HepG2 (cell line): ENCODE measurements around the gene USP7. TPM values are rescaled to one million over a fixed set of nuclear protein-coding genes. Genes with fewer than 3 reads are reported as not detected.

Experiments used
- ATAC-seq: fragments of 200-7000 bp; cut with Tn5 transposase; 3 replicates; pipeline ENCODE4 v1.9.1; 2020; ENCODE audit warnings: mild to moderate bottlenecking, moderate library complexity
- BruUV-seq: library from RNA; stranded (reverse); fragments of 400-500 nt; replicated peaks from 2 replicates; lab custom pipeline; 2021; lab: Mats Ljungman, UMichigan
- CTCF ChIA-PET: fragments of 300-600 bp; formaldehyde crosslinking; extraction: SDS; loops from one replicate; lab custom pipeline; 2021; ENCODE audit warnings: low total read pairs, inconsistent platforms, low intra/inter-chr PET ratio; lab: Yijun Ruan, JAX
- POLR2A ChIA-PET: fragments of 350-600 bp; sonication (Branson Sonifier 250); formaldehyde crosslinking; loops from one replicate; lab custom pipeline; 2020; ENCODE audit warnings: antibody characterized with exemption, inconsistent platforms; lab: Yijun Ruan, JAX
- DNase-seq: peaks from one replicate; pipeline ENCODE4 v3.0.0-alpha.2; 2015; ENCODE audit warnings: low spot score
- FAIRE-seq: peaks from 3 replicates; lab custom pipeline; 2011; peaks lifted over from hg19 to GRCh38; lab: Jason Lieb, UNC
- H2AFZ ChIP-seq: one replicate; pipeline ENCODE4 v1.6.1; 2011; ENCODE audit warnings: low read length, inconsistent platforms
- H3K27ac ChIP-seq: fragments of 300-600 bp; 3 replicates; pipeline ENCODE4 v1.8.0; 2011; ENCODE audit warnings: mixed run types, mild to moderate bottlenecking, mixed read lengths, low read length, inconsistent platforms; ENCODE audit not compliant: insufficient read depth; ENCODE audit errors: extremely low read length
- H3K27me3 ChIP-seq, 2 experiments: fragments of 200-600 bp in 1 of 2; 2 replicates in 1 of 2; 3 replicates in 1 of 2; pipeline versions ENCODE4 v1.6.0 to v1.8.0; 2011; ENCODE audit warnings: low read length in 2 of 2, mild to moderate bottlenecking in 2 of 2, moderate library complexity in 2 of 2, inconsistent platforms in 1 of 2; ENCODE audit not compliant: insufficient read depth in 2 of 2, control insufficient read depth in 1 of 2
- H3K36me3 ChIP-seq, 2 experiments: fragments of 200-600 bp in 1 of 2; replicated peaks in 1 of 2; 2 replicates in 1 of 2; 3 replicates in 1 of 2; pipeline versions ENCODE4 v1.5.1 to v1.8.0; 2011; ENCODE audit warnings: low read length in 2 of 2, inconsistent platforms in 1 of 2; ENCODE audit not compliant: insufficient read depth in 2 of 2, control insufficient read depth in 1 of 2
- H3K4me1 ChIP-seq: 2 replicates; pipeline ENCODE4 v1.5.1; 2012; ENCODE audit warnings: low read length, inconsistent platforms; ENCODE audit not compliant: insufficient read depth
- H3K4me2 ChIP-seq: 2 replicates; pipeline ENCODE4 v1.6.0; 2011; ENCODE audit warnings: low read depth, low read length, inconsistent platforms
- H3K4me3 ChIP-seq, 3 experiments: fragments of 200-600 bp in 1 of 3; sonication (generic), shearing (Covaris generic) in 1 of 3; replicated peaks in 1 of 3; 2 replicates each; pipeline ENCODE4 v1.5.1; 2011 to 2016; ENCODE audit warnings: low read length in 3 of 3, inconsistent platforms in 2 of 3, low read depth in 2 of 3, mild to moderate bottlenecking in 2 of 3, control low read depth in 1 of 3, mixed read lengths in 1 of 3; ENCODE audit not compliant: insufficient read depth in 1 of 3
- H3K79me2 ChIP-seq: one replicate; pipeline ENCODE4 v1.6.1; 2011; ENCODE audit warnings: low read length, inconsistent platforms; ENCODE audit not compliant: insufficient read depth
- H3K9ac ChIP-seq: 2 replicates; pipeline ENCODE4 v1.6.0; 2011; ENCODE audit warnings: mild to moderate bottlenecking, low read depth, low read length, inconsistent platforms; ENCODE audit not compliant: insufficient read depth
- H3K9me3 ChIP-seq: 2 replicates; pipeline ENCODE4 v1.5.1; 2012; ENCODE audit warnings: mild to moderate bottlenecking, low read length
- H4K20me1 ChIP-seq: 2 replicates; pipeline ENCODE4 v1.6.0; 2011; ENCODE audit warnings: inconsistent platforms, mild to moderate bottlenecking, low read length, moderate library complexity; ENCODE audit not compliant: insufficient read depth
- ATF5 ChIP-seq: sonication (generic); formaldehyde crosslinking; IDR thresholded peaks from 2 replicates; pipeline ENCODE4 v1.4.0; 2020; ENCODE audit warnings: mild to moderate bottlenecking, low read depth, missing genetic modification reagents
- DRAP1 ChIP-seq: IDR thresholded peaks from 2 replicates; pipeline ENCODE4 v1.6.1; 2016; ENCODE audit warnings: missing genetic modification reagents, missing compliant biosample characterization
- ELF1 ChIP-seq: sonication (generic); formaldehyde crosslinking; IDR thresholded peaks from 2 replicates; pipeline ENCODE4 v1.4.0; 2020; ENCODE audit warnings: missing genetic modification reagents
- EZH2 ChIP-seq: conservative IDR thresholded peaks from 2 replicates; pipeline ENCODE4 v1.6.1; 2012; ENCODE audit warnings: mild to moderate bottlenecking, low read depth, low read length, moderate library complexity
- HES4 ChIP-seq: sonication (generic); formaldehyde crosslinking; IDR thresholded peaks from 2 replicates; pipeline ENCODE4 v1.9.0; 2021; ENCODE audit warnings: mild to moderate bottlenecking, missing genetic modification reagents, borderline replicate concordance
- JARID2 ChIP-seq: sonication (generic); formaldehyde crosslinking; IDR thresholded peaks from 2 replicates; pipeline ENCODE4 v1.8.1; 2023; ENCODE audit warnings: missing genetic modification reagents, inconsistent platforms; ENCODE audit not compliant: insufficient replicate concordance
- NBN ChIP-seq: fragments of 450-650 bp; conservative IDR thresholded peaks from 2 replicates; pipeline ENCODE4 v1.6.1; 2017
- PAF1 ChIP-seq: IDR thresholded peaks from 2 replicates; pipeline ENCODE4 v1.6.1; 2016; ENCODE audit warnings: missing genetic modification reagents, missing compliant biosample characterization
- RBM22 ChIP-seq: fragments of 200-400 bp; formaldehyde crosslinking; optimal IDR thresholded peaks from 2 replicates; pipeline ENCODE3; 2017; ENCODE audit warnings: mild to moderate bottlenecking, low read length, moderate library complexity
- SIN3A ChIP-seq: IDR thresholded peaks from 2 replicates; pipeline ENCODE4 v1.6.1; 2011; ENCODE audit warnings: low read depth, mild to moderate bottlenecking, control low read depth, low read length, borderline replicate concordance
- SRSF1 ChIP-seq: fragments of 200-400 bp; formaldehyde crosslinking; optimal IDR thresholded peaks from 2 replicates; pipeline ENCODE3; 2017; ENCODE audit warnings: mild to moderate bottlenecking, low read depth, low read length, moderate library complexity
- SYNCRIP ChIP-seq: fragments of 200-400 bp; formaldehyde crosslinking; IDR thresholded peaks from 2 replicates; pipeline ENCODE4 v1.6.1; 2018; ENCODE audit warnings: mild to moderate bottlenecking, low read depth, low read length; ENCODE audit not compliant: insufficient read depth
- U2AF1 ChIP-seq: fragments of 200-400 bp; formaldehyde crosslinking; optimal IDR thresholded peaks from 2 replicates; pipeline ENCODE3; 2017; ENCODE audit warnings: mild to moderate bottlenecking, low read depth, low read length
- UBTF ChIP-seq: sonication (generic); formaldehyde crosslinking; IDR thresholded peaks from 2 replicates; pipeline ENCODE4 v1.4.0; 2020; ENCODE audit warnings: mild to moderate bottlenecking, missing genetic modification reagents
- YEATS2 ChIP-seq: sonication (generic); formaldehyde crosslinking; IDR thresholded peaks from 2 replicates; pipeline ENCODE4 v1.4.0; 2020; ENCODE audit warnings: missing genetic modification reagents, borderline replicate concordance
- ZNF232 ChIP-seq: sonication (generic); formaldehyde crosslinking; IDR thresholded peaks from 2 replicates; pipeline ENCODE4 v1.4.0; 2020; ENCODE audit warnings: missing genetic modification reagents, borderline replicate concordance
- ZNF24 ChIP-seq: fragments of 450-650 bp; IDR thresholded peaks from 2 replicates; pipeline ENCODE4 v1.6.1; 2017; ENCODE audit warnings: antibody characterized with exemption, mild to moderate bottlenecking
- ZNF672 ChIP-seq: sonication (generic); formaldehyde crosslinking; IDR thresholded peaks from 2 replicates; pipeline ENCODE4 v1.8.1; 2022; ENCODE audit warnings: missing genetic modification reagents
- ZNF724P ChIP-seq: sonication (generic); formaldehyde crosslinking; IDR thresholded peaks from 2 replicates; pipeline ENCODE4 v1.8.0; 2022; ENCODE audit warnings: missing genetic modification reagents, borderline replicate concordance
- ZXDC ChIP-seq: sonication (generic); formaldehyde crosslinking; IDR thresholded peaks from 2 replicates; pipeline ENCODE4 v1.5.0; 2020; ENCODE audit warnings: mild to moderate bottlenecking, missing genetic modification reagents
- WGBS: methylation state at CpG from one replicate; pipeline ENCODE4 v1.1.6; 2017; ENCODE audit warnings: low lambda C conversion rate; 5-methylcytosine and 5-hydroxymethylcytosine counted together
- in situ Hi-C: cut with HindIII; loops from 2 replicates; pipeline ENCODE4 v1.10.0; 2017; ENCODE audit warnings: low pct_unique_long_range_greater_than_20kb; ENCODE audit not compliant: extremely low pct_ligation_motif_present
- intact Hi-C: fragments of 100-400 bp; cut with micrococcal nuclease; formaldehyde crosslinking; loops from one replicate; pipeline ENCODE4 v1.10.0; 2022; ENCODE audit not compliant: unreplicated experiment
- polyA plus RNA-seq, 8 experiments: library from polyadenylated mRNA; depleted of rRNA in 3 of 8; stranded (reverse) in 7 of 8; unstranded in 1 of 8; fragments of >200 nt; fragmentation: Illumina TruSeq in 4 of 8; extraction: Trizol in 4 of 8; gene quantifications; 2 replicates each; pipeline versions ENCODE4 v1.2.1 to v1.2.3, GENCODE V29; 2011 to 2016; ENCODE audit warnings: low read depth in 4 of 8, missing spikeins in 1 of 8, mixed read lengths in 1 of 8; ENCODE audit not compliant: insufficient read depth in 1 of 8
- total RNA-seq, 5 experiments: library from RNA; depleted of rRNA; stranded (reverse); fragments of >200 nt; fragmentation: Illumina TruSeq; extraction: Trizol; gene quantifications; 2 replicates each; pipeline ENCODE4 v1.2.3, GENCODE V29; 2016; ENCODE audit warnings: low read depth in 1 of 5

The USP7 gene
- total and polyA plus RNA-seq, 2 of the 13 experiments (the other 11 are each of a cell fraction or from before 2014, with no cell fraction given), result 52.5 to 173 TPM

- Histone ChIP-seq H3K4me3 (no peak overlapping the region), H3K9ac (no peak overlapping the region), H3K4me1 (peaks cover 89% of the 10 kb centered on the region), H3K36me3 (peaks cover 2 to 3% of the 10 kb centered on the region in 2 experiments; a peak in 1 of 5 replicates), H4K20me1 (peaks cover 99% of the 10 kb centered on the region), H3K79me2 (peaks cover 99% of the 10 kb centered on the region), H3K4me2 (no peak overlapping the region), H3K27me3 (no peaks in the 10 kb centered on the region), H2AFZ (no peak overlapping the region), H3K9me3 (no peaks in the 10 kb centered on the region), H3K27ac (no peak overlapping the region)
- in situ Hi-C loops (no loop called here), intact Hi-C loops (no loop called here)
- FAIRE-seq (no peak), DNase-seq (no peak), ATAC-seq (no peak)
- BruUV-seq, result no TSS peak
- POLR2A ChIA-PET, result no interaction called here
- WGBS, result 88% methylated on average over 3 of the region's 3 CpGs
- CTCF ChIA-PET, result no interaction called here
- no peak for TF ChIP-seq JARID2 (CRISPR knock-in tag)
- no peak for TF ChIP-seq ATF5 (CRISPR knock-in tag)
- TF ChIP-seq SIN3A, result no peak
- TF ChIP-seq RBM22, result peak; percentile 51
- no peak for TF ChIP-seq HES4 (CRISPR knock-in tag)
- no peak for TF ChIP-seq EZH2
- TF ChIP-seq SRSF1, result no peak
- TF ChIP-seq SYNCRIP, result no peak
- TF ChIP-seq ZNF672 (CRISPR knock-in tag), result no peak
- TF ChIP-seq PAF1 (CRISPR knock-in tag), result no peak
- no peak for TF ChIP-seq ZNF24
- TF ChIP-seq YEATS2 (CRISPR knock-in tag), result no peak
- no peak for TF ChIP-seq NBN
- TF ChIP-seq ZXDC (CRISPR knock-in tag), result no peak
- TF ChIP-seq DRAP1 (CRISPR knock-in tag), result no peak
- no peak for TF ChIP-seq ZNF232 (CRISPR knock-in tag)
- no peak for TF ChIP-seq UBTF (CRISPR knock-in tag)
- TF ChIP-seq U2AF1, result no peak
- no peak for TF ChIP-seq ZNF724P
- TF ChIP-seq ELF1, result 0 out of 2 replicates have a peak, but pooled peaks have one; percentile 6
Observed at GRCh38 chr16:8945626-8946296, 17.9 kb downstream of the USP7 start.
